ENCODE results near the gene KRT6A.

- TF ChIP-seq CTCF (IDR thresholded peaks at IDR 0.05) (no peak), POLR2AphosphoS5 (IDR thresholded peaks at IDR 0.05) (no peak), POLR2A (IDR thresholded peaks at IDR 0.05) (no peak)
Observed at GRCh38 chr12:52526511-52526951, 33.5 kb upstream of the KRT6A start.

Measured in transverse colon (tissue), 4 donors.